Stimulated activated CD8-positive, alpha-beta memory T cell treated with anti-CD3 and anti-CD28 coated beads, Interleukin-15, amount 100 ng/mL, for 24 hours (primary cell): ENCODE data around the gene RFC2.
"Not testable (repeated sequence)": the region's sequence is repeated elsewhere in the genome, so short reads cannot be mapped to it uniquely, and the experiment has no call there.

ENCODE experiments used
- DNase-seq: peaks from one replicate; pipeline ENCODE4 v3.0.0-alpha.2; 2020; ENCODE audit warnings: low read depth

Gene RFC2

DNA sequence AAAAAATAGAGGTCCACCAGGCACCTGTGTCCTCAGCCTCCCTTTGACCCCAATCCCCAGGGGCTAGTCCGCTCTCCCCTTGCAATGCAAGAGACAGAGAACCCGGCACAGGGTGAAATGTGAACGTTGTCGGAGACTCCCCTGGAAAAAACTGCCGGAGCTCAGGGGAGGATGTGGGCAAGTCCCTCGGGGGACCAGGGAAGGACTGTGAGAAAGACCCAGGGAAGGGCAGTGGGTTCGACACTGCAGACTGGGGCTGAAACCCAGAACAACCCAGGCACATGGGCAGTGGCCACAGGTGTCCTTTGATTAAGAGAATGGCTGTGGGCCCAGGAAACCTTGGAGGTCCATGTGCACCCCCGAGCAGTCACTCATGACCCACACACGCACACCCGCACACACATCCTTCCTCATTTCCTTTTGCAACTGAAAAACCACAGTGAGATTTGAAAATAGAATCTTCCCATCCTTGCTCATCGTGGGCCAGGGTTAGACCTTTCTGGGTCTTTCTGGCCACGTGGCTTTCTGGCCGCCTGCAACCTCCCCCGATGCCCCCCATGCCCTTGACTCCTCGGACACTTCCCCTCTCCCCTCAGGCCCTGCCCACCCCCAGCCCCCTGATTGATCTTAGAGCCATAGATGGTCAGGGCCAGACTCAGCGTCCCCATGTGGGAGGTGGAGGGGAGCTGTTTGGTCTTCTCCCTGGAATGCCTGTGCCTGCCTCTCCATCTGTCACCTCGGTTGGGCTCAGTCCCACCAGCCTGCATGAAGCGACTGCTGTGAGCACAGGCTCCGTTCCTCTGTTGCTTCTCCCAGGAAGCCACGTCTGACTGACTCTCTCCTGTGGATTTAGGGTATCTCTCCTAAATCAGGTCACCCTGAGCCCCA is 36.5 kb downstream of the RFC2 start:
- no peak for DNase-seq

DNA sequence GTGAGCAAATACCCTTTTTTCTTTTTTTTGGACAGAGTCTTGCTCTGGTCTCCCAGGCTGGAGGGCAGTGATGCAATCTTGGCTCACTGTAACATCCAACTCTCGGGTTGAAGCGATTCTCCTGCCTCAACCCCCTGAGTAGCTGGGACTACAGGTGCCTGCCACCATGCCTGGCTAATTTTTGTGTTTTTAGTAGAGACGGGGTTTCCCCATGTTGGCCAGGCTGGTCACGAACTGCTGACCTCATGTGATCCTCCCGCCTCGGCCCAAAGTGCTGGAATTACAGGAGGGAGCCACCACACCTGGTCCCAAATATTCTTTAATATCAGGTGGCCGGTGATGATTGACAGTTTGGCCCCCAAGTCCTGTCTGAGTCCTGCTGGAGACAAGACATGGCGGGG is 37.8 kb downstream of the RFC2 start:
- DNase-seq = no peak

DNA sequence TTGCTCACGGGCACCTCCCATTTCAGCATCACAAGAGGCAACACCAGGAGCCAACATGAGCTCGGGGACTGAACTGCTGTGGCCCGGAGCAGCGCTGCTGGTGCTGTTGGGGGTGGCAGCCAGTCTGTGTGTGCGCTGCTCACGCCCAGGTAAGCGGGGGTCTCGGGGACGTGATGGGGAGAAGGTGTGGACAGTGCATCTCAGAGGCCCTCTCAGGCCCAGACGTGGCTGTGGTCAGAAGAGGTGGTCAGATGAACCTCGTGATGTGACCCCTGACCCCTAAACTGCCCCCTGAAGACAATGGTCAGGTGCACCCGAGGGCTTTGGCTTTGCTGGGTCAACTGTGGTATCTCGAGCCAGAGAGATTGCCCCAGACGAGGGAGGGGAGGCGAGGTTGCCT is 38.3 kb downstream of the RFC2 start:
- no peak for DNase-seq

DNA sequence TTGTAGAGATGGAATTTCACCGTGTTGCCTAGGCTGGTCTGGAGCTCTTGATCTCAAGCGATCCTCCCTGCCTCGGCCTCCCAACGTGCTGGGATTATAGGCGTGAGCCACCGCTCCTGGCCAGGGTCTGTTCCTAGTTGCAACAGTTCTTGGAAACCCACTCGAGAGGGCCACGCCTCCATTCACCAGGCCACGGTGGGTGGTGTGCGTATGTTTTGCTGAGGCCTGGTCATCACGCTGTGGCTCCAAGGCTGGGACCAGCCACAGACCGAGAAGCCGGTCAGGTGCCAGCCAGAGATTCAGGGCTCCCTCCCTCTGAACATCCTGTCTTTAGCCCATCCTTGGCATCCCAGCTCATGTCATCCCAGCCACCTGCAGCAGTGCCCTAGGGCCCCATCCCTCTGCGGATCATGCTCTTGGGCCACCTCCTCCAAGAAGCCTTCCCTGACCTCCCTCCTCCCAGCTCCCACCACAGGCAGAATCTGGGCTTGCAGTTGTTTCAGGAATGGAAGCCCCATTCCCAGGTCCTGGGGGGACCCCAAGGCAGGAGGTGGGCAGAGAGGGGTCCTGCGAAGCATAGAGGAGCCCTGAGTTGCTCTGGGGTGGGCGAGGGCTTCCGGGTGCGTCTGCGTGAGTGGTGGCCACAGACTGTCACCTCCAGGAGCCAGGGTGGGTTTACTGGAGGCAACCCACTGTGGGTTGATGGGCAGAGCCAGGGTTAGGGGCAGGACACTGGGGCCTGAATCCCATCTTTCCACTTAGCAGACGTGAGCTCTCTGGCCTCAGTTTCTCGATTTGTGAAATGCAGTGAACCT is 39.2 kb downstream of the RFC2 start:
- DNase-seq = no peak

DNA sequence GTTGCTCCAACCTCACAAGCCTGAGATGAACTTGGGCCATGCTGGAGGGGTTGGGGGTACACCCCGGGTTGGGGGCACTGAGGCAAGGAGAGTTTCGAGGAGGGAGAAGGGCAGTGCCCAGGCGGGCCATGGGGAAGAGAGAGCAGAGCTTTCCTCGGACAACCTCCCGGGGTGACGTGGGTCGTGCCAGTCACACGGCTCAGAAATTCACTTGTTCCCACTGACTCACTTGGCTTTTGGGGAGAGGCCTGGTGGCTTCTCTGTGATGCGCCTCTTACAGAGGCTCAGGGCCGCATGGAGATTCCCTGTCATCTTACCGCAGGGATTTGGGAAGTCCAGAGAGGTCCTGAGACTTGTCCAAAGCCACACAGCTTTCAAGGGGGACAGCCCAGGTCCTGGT is 41.5 kb downstream of the RFC2 start:
- no peak for DNase-seq

DNA sequence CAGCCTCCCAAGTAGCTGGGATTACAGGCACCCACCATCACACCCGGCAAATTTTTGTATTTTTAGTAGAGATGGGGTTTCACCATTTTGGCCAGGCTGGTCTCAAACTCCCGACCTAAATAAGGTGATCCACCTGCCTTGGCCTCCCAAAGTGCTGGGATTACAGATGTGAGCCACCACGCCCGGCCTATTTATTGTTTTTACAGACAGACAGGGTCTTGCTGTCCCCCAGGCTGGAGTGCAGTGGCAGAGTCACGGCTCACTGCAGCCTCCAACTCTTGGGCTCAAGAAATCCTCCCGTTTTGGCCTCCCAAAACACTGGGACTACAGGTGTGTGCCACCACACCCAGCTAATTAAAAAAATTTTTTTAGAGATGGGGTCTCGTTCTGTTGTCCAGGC is 46.0 kb downstream of the RFC2 start:
- not testable (repeated sequence) for DNase-seq

DNA sequence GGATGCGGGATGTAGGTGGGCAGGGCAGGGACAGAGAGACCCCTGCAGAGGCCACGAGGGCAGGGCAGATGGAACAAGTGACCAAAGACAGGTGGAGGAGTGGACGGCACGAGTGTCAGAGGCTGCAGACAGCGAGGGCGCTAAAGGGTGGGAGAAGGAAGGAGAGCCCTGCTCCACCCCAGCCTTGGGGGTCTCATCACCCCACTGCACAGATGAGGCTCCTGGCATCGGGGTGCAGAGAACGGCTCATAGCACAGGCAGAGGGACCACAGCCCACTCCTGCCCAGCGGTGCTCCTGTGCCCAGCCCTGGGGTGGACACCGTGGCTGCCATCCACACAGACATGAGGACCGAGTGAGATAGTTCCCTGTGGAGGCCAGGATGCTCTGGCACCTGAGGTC is 46.6 kb downstream of the RFC2 start:
- DNase-seq = no peak

DNA sequence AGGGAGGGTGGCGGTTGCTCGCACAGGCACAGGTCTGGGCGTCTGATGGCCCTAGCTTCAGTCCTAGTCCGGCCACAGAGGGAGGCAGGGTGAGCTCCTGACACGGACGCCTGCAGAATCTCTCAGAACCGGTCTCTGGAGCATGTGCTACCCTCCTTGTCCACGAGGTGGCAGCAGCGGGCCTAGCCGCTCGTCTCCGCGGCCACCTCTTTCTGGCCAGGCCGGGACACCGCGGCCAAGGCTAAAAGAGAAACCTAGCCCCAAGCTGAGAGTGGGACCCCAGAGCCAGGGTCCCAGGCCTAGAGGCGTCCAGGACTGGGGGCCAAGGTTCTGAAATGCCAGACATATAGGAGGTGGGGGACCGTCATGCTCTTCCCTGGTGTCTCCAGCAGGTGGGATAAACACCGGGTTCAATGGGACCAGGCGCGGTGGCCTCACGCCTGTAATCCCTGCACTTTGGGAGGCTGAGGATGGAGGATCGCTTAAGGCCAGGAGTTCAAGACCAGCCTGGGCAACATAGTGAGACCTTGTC is 47.5 kb downstream of the RFC2 start:
- peak; percentile 75 for DNase-seq

DNA sequence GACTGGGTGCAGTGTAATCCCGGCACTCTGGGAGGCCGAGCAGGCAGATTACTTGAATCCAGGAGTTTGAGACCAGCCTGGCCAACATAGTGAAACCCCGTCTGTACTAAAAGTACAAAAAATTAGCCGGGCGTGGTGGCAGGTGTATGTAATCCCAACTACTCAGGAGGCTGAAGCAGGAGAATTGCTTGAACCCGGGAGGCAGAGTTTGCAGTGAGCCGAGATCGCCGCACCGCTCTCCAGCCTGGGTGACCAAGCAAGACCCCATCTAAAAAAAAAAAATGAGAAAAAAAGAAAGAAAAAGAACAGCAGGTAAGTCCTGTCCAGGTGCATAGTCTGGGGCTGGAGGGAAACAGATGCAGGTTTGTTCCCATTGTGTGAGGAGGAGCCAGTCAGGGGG is 48.1 kb downstream of the RFC2 start:
- not testable (repeated sequence) for DNase-seq

DNA sequence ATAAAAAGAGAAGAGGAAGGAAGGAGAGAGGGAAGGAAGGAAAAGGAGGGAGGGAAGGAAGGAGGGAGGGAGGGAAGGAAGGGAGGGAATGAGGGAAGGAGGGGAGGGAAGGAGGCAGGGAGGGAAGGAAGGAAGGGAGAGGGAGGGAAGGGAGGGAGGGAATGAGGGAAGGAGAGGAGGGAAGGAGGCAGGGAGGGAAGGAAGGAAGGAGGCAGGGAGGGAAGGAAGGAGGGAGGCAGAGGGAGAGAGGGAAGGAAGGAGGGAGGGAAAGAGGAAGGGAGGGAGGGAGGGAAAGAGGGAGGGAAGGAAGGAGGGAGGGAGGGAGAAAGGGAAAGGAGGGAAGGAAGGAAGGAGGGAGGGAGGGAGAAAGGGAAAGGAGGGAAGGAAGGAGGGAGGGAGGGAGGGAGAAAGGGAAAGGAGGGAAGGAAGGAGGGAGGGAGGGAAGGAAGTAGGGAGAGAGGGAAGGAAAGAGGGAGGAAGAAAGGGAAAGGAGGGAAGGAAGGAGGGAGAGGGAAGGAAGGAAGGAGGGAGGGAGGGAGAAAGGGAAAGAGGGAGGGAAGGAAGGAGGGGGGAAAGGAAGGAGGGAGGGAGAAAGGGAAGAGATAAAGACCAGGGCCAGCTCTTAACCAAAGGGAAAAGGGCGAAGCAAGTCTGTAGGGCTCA is 50.1 kb downstream of the RFC2 start:
- DNase-seq = no peak

DNA sequence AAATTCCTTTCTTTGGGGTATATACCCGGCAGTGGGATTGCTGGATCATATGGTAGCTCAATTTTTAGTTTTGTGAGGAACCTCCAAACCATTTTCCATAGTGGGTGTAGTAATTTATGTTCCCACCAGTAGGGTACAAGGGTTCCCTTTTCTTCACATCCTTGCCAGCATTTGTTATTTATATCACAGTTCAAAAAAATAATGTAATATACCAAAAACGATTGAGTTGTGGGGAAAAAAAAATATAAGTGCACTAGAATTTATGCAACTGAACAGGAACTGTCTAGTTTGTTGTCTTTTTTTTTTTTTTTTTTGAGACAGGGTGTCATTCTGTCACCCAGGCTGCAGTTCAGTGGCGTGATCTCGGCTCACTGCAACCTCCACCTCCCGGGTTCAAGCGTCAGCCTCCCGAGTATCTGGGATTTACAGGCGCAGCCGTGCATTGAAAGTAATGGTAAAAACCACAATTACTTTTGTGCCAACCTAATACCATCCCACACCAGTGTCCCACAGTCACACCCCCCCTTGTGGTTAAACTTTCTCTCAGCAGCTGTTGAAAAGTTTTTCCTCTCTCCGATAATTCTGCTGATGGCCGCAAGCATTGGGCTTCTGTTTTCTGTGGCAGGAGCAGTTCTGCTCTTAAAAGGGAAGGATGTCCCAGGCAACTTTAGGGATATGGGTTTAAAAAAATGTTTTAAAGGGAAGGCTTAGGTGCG is 51.2 kb downstream of the RFC2 start:
- DNase-seq = no peak

DNA sequence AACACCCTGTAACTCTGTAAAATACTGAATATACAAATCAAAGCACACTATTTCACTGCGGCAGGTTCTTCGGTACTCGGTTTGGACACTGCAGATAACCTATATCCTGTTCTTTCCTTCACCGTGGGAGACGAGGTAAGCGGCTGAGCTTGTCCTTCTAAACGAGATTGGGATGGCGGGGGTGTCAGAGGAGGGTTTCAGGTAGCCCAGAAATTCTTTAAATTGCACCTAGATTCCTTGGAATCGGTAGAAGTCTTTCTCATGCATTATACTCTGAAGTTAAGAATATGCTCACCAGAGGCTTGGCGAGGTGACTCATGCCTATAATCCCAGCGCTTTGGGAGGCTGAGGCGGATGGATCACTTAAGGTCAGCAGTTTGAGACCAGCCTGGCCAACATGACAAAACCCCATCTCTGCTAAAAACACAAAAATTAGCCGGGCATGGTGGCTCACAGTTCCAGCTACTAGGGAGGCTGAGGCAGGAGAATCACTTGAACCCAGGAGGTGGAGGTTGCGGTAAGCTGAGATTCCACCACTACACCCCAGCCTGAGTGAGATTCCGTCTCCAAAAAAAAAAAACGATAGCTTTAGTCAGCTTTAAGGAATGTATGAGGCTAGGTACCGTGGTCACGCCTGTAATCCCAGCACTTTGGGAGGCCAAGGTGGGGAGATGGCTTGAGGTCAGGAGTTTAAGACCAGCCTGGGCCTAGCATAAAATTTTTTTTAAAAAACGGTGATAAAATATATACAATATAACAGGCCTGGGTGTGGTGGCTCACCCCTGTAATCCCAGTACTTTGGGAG is 54.4 kb downstream of the RFC2 start:
- DNase-seq = no peak

DNA sequence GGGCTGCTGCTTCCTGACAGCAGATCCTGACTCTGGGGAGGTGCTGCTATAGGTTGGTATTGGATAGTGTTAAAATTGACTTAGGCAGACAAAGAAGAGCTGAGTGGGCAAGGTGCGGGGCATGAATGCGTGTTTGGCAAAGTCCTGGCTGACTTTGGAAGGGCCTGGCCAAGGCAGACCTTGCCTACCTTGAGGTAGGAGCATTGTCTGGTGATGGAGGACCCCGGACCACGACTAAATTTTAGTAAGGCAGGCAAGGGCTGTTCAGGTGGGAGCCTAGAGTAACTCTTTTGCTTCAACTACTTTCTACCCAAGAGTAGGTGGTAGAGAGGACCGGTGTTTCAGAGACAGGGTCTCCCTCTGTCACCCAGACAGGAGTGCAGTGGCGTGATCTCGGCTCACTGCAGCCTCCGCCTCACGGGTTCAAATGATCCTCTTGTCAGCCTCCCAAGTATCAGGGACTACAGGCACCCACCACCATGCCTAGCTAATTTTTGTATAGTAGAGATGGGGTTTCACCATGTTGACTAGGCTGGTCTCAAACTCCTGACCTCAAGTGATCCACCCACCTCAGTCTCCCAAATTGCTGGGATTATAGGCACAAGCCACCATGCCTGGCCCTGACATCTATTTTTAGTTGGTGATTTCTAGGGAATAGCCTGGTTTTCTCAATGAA is 56.6 kb downstream of the RFC2 start:
- DNase-seq = no peak

DNA sequence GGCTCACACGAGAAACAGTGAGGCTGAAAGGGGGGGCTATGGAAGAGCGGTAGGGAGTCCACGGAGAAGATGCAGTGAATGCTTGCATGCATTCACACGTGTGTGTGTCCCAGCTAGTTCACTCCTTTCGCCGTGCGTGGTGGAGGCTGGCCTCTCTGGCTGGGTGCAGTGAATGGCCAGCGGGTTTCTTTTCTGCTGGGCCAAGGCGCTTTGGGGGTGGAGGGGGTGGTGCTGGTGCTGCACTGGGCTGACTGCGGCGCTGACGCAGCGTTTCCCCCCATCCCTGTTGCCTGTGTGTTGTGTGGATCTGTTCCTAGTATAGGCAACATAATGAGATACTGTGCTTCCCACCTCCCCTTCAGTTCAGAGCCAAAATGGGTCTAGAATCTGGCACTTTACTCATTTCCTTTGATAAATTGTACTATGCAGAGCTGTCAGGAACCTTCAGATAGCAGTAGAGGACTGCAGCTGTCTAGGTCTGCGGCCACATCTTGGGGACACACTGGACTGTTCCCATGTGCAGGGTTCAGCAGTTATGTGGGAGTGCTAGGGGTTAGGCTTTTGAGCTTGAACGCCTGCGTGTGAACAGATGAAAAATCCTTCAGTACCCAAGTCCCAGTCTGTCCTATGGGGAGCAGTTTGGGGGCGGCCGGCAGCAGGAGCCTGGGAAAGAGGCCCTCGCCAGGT is 58.1 kb downstream of the RFC2 start:
- not testable (repeated sequence) for DNase-seq

DNA sequence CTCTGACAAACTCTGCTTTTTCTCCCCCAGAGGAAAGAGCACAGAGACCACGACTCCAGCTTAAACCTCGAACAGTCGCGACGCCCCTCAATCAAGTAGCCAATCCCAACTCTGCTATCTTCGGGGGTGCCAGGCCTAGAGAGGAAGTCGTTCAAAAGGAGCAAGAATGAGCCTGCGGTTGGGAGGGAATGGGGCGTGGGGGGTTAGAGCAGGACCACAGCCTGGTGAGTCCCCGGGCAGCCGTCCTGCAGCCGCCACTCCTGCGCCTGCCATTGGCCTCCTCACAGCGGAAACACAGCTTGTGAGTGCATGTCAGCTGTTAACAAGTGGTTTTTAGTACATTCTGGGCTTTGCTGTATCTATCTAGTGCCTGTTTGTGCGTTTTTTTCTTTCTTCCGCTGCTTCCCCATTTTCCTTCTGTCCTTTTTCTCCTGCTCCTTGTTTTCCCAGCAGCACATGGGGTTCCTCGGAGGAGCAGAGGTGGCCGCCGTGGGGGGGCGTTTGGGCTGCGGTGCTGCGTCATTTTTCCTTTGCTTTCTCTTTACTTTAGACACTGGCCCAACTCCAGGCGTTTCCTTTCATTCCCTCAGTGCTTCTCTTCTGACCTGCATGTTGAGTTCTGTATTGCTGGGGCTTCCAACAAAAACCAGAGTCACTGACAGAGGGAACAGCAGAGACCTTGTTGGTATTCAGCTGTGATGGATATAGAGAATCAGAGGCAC is 58.9 kb downstream of the RFC2 start:
- DNase-seq = not testable (repeated sequence)

DNA sequence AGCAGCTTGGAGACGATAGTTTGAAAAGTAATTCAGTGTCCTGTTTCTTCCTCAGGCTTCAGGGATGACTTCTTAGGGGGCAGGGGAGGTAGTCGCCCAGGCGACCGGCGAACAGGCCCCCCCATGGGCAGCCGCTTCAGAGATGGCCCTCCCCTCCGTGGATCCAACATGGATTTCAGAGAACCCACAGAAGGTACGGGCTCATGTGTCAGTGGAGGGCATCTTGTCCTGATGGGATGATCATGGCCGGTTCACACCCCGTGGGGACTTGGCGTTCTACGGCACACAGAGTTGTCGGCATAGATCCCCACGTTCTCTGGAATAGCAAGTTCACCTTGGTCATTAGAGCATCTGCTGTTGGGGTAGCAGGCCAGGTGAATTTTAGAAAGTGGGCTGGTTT is 59.5 kb downstream of the RFC2 start:
- DNase-seq = no peak

DNA sequence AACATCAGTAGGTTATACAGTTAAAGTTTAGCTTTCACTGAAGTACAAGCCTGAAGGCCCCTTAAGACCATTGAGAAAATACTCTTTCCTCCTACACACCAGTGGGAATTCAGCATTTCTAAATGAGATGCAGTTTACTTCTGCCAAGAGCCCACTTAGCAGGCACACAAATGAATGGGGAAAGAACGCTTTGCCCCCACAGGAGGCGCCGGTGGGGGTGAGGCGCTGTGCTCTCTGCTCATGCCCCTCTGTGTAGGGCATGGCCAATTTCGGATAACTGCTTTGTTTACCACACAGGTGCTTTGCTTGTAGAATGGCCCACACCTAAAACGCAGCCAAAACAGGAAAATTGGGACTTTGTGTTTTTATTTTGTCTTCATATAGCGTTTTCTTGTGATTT is 60.3 kb downstream of the RFC2 start:
- DNase-seq = no peak

DNA sequence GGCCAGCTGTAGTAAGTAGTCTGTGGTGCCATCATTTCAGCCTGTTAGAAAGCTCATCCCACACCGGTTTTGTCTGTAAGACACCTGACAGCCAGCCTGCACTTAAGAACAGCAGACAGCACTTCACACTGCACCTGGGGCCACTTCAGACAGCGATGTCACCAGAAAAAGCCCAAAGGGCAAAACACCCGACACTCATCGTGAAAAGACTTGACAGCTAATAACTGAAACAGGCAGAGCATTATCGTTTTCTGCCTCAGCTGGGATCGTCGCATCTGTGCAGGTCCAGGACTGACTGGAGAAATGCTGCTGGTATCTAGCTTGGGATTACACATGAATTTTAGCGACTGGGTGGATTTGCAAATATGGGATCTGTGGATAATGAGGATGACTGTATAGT is 61.1 kb downstream of the RFC2 start:
- DNase-seq = no peak

DNA sequence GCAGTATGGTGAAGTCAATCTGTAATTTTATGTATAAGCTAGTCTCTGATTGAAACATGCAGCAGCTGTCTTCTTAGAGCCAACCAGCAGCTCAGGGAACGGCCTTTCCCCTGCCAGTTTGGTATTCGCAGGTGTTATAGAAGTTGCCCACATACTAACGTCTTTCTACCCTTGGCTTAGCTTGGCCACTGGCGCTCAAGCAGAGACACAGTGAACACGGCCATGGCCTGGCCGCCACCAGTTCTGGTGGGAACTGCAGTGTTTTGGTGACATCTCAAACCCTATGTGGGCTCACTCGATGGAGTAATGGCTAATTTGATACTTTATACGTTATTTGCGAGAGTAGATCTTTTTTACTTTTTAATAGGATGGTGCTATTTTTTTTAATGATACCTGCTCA is 63.0 kb downstream of the RFC2 start:
- no peak for DNase-seq
